Skeletal muscle cell (primary cell): Measurements from ENCODE around the gene MAP4K4.
"Not testable (repeated sequence)": the region's sequence is repeated elsewhere in the genome, so short reads cannot be mapped to it uniquely, and the experiment has no call there.

Experiments used
- DNase-seq: peaks from one replicate; pipeline ENCODE4 v3.0.0-alpha.2; 2010; ENCODE audit warnings: low read depth
- H3K4me3 ChIP-seq: 2 replicates; pipeline ENCODE4 v1.5.1; 2011; ENCODE audit warnings: low read depth, mild to moderate bottlenecking, control low read depth, low read length, moderate library complexity

MAP4K4 gene

GRCh38 chr2:101756266-101756665 lies 58.8 kb downstream of the MAP4K4 start:
- no peak for DNase-seq
- H3K4me3 ChIP-seq, result no peak overlapping the region

GRCh38 chr2:101758001-101758400 lies 60.5 kb downstream of the MAP4K4 start:
- DNase-seq, result no peak
- H3K4me3 ChIP-seq, result no peak overlapping the region

- DNase-seq, result peak; percentile 77
- no peak overlapping the region for H3K4me3 ChIP-seq
These were observed 61.7 kb downstream of the MAP4K4 start for GRCh38 chr2:101759162-101759561.

GRCh38 chr2:101762451-101763171 lies 65.1 kb downstream of the MAP4K4 start:
- H3K4me3 ChIP-seq, result no peak overlapping the region
- DNase-seq, result no peak

DNA sequence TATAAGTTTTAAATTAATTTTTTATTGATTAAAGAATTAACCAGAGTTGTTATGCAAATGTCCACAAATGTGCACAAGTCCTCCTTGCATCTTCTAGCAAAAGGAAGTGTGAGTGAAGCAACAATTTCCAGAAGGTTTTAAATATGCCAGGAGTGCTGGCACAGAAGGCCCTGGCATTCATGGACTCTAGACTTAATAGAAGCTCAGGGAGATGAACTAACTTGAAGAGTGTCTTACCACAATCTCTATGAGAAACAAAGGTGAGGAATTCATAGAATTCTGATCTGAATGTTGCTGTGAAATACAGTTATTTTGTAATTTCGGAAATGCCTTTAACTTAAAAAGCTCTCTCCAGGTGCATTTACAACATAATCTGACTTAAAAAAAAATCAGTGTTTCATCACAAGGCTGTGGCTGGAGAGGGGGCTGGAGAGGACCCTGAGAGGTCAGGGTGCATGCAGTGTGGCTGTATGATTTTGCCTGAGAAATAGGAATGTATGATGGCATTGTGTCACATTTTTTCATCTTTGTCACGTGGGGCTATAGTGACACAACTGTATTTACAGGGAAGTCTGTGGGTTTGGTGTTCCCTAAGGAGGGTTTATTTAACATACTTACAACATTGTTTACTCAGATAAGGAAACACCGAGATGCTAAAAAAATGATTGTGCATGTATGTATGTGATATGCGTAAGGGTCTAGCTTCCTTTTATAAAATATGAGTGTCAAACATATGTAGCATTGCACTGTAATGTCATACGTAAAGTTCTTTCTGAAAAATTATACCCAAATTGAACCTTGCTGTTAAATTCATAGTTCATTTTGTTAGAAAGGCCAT lies 66.2 kb downstream of the MAP4K4 start:
- no peak for DNase-seq
- H3K4me3 ChIP-seq, result no peak overlapping the region

DNA sequence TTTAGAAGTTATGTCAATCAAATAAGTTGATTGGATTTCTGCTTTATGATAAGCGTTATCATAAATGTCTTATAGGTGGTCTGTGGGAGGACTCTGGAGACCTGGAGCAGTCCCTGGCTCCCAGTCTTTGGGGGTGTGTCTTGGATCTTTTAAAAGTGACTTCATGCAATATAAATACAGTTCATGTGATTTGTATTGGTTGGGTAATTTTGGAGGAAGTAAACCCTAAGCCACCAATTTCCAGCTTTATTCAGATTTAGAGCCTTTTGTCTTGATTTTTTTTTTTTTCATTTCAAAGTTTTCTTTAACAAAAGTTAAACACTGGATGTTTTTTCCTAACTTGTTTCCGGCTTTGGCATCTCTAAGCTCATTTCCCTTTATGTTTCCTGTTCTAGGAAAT lies 68.8 kb downstream of the MAP4K4 start:
- DNase-seq, result no peak
- H3K4me3 ChIP-seq, result no peak overlapping the region

DNA sequence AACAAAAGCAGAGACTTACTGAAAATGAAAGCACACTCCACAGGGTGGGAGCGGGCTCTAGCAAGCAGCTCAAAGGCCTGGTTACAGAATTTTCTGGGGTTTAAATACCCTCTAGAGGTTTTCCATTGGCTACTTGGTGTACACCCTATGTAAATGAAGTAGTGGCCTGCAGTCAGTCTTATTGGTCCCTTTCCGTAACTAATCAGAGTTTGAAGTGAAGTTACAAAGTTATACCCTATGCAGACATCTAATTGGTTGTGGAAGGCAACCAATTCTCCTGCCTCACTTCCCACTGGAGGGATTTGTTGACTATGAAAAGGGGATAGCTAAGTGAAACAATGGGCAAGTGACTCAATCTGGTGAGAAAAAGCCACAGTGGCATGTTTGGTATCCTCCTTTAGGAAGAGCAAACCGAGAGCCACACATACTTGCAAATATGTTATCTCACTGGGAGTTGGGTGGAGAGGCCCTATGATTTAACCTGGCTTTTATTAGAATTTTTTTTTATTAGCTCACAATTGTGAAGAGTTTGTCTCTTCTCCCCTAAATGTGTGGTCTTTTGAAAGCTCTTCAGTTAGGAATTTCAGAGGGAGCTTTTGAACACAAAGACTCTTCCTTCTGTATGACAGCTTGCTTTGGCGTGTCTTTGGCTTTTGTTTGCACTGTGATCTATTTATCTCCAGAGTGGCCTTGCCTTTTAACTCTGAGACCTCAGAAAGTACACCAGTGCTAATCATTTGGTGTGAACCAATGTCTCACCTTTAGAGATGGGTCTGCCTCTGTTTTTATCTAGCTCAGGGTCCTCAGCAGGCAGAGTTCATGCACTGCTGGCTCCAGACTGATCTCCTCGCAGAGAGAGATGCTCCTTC lies 69.6 kb downstream of the MAP4K4 start:
- peak; percentile 74 for DNase-seq

GRCh38 chr2:101768556-101769220 lies 71.2 kb downstream of the MAP4K4 start:
- no peak overlapping the region for H3K4me3 ChIP-seq
- no peak for DNase-seq

More for the DNA sequence above, 69.6 kb downstream of the MAP4K4 start:
- H3K4me3 ChIP-seq, result no peak overlapping the region

DNA sequence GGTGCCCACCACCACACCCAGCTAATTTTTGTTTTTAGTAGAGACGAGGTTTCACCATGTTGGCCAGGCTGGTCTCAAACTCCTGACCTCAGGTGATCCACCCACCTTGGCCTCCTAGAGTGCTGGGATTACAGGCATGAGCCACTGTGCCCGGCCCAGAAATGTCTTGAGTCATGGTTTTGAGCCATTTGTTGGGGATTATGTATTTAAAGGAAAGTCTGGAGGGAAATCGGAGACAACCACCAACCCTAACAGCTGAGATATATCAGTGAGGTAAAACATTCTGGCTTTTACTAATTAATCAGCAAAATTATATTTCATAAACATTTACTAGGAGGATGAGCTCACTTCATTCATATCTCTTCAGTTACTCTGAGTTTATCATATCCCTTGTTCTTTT lies 72.2 kb downstream of the MAP4K4 start:
- not testable (repeated sequence) for H3K4me3 ChIP-seq, DNase-seq

GRCh38 chr2:101770726-101771125 lies 73.2 kb downstream of the MAP4K4 start:
- no peak for DNase-seq
- no peak overlapping the region for H3K4me3 ChIP-seq

GRCh38 chr2:101771227-101771902 lies 73.9 kb downstream of the MAP4K4 start:
- DNase-seq, result no peak
- H3K4me3 ChIP-seq, result no peak overlapping the region

- no peak overlapping the region for H3K4me3 ChIP-seq
- no peak for DNase-seq
These were observed 74.4 kb downstream of the MAP4K4 start for GRCh38 chr2:101771910-101772321.

- no peak for DNase-seq
- no peak overlapping the region for H3K4me3 ChIP-seq
These were observed 75.6 kb downstream of the MAP4K4 start for GRCh38 chr2:101773137-101773536.

- DNase-seq, result not testable (repeated sequence)
These were observed 76.5 kb downstream of the MAP4K4 start for GRCh38 chr2:101773961-101774360.

GRCh38 chr2:101775092-101775491 lies 77.6 kb downstream of the MAP4K4 start:
- DNase-seq, result no peak
- H3K4me3 ChIP-seq, result no peak overlapping the region

More at GRCh38 chr2:101773961-101774360, 76.5 kb downstream of the MAP4K4 start:
- not testable (repeated sequence) for H3K4me3 ChIP-seq

GRCh38 chr2:101775636-101776035 lies 78.1 kb downstream of the MAP4K4 start:
- DNase-seq, result no peak
- no peak overlapping the region for H3K4me3 ChIP-seq

- no peak for DNase-seq
- no peak overlapping the region for H3K4me3 ChIP-seq
These were observed 78.9 kb downstream of the MAP4K4 start for GRCh38 chr2:101776172-101777043.

- no peak overlapping the region for H3K4me3 ChIP-seq
- DNase-seq, result no peak
These were observed 79.8 kb downstream of the MAP4K4 start for GRCh38 chr2:101777337-101777736.
